HepG2 (cell line): Measurements from ENCODE around the gene SIT1. TPM values are rescaled to one million over a fixed set of nuclear protein-coding genes. Genes with fewer than 3 reads are reported as not detected.

Experiments used
- ATAC-seq: fragments of 200-7000 bp; cut with Tn5 transposase; 3 replicates; pipeline ENCODE4 v1.9.1; 2020; ENCODE audit warnings: mild to moderate bottlenecking, moderate library complexity
- BruUV-seq: library from RNA; stranded (reverse); fragments of 400-500 nt; replicated peaks from 2 replicates; lab custom pipeline; 2021; lab: Mats Ljungman, UMichigan
- CTCF ChIA-PET: fragments of 300-600 bp; formaldehyde crosslinking; extraction: SDS; loops from one replicate; lab custom pipeline; 2021; ENCODE audit warnings: low total read pairs, inconsistent platforms, low intra/inter-chr PET ratio; lab: Yijun Ruan, JAX
- POLR2A ChIA-PET: fragments of 350-600 bp; sonication (Branson Sonifier 250); formaldehyde crosslinking; loops from one replicate; lab custom pipeline; 2020; ENCODE audit warnings: antibody characterized with exemption, inconsistent platforms; lab: Yijun Ruan, JAX
- DNase-seq: peaks from one replicate; pipeline ENCODE4 v3.0.0-alpha.2; 2015; ENCODE audit warnings: low spot score
- FAIRE-seq: peaks from 3 replicates; lab custom pipeline; 2011; peaks lifted over from hg19 to GRCh38; lab: Jason Lieb, UNC
- H2AFZ ChIP-seq: one replicate; pipeline ENCODE4 v1.6.1; 2011; ENCODE audit warnings: low read length, inconsistent platforms
- H3K27ac ChIP-seq: fragments of 300-600 bp; 3 replicates; pipeline ENCODE4 v1.8.0; 2011; ENCODE audit warnings: mixed run types, mild to moderate bottlenecking, mixed read lengths, low read length, inconsistent platforms; ENCODE audit not compliant: insufficient read depth; ENCODE audit errors: extremely low read length
- H3K27me3 ChIP-seq, 2 experiments: fragments of 200-600 bp in 1 of 2; 2 replicates in 1 of 2; 3 replicates in 1 of 2; pipeline versions ENCODE4 v1.6.0 to v1.8.0; 2011; ENCODE audit warnings: low read length in 2 of 2, mild to moderate bottlenecking in 2 of 2, moderate library complexity in 2 of 2, inconsistent platforms in 1 of 2; ENCODE audit not compliant: insufficient read depth in 2 of 2, control insufficient read depth in 1 of 2
- H3K36me3 ChIP-seq, 2 experiments: fragments of 200-600 bp in 1 of 2; replicated peaks in 1 of 2; 2 replicates in 1 of 2; 3 replicates in 1 of 2; pipeline versions ENCODE4 v1.5.1 to v1.8.0; 2011; ENCODE audit warnings: low read length in 2 of 2, inconsistent platforms in 1 of 2; ENCODE audit not compliant: insufficient read depth in 2 of 2, control insufficient read depth in 1 of 2
- H3K4me1 ChIP-seq: 2 replicates; pipeline ENCODE4 v1.5.1; 2012; ENCODE audit warnings: low read length, inconsistent platforms; ENCODE audit not compliant: insufficient read depth
- H3K4me2 ChIP-seq: 2 replicates; pipeline ENCODE4 v1.6.0; 2011; ENCODE audit warnings: low read depth, low read length, inconsistent platforms
- H3K4me3 ChIP-seq, 3 experiments: fragments of 200-600 bp in 1 of 3; sonication (generic), shearing (Covaris generic) in 1 of 3; replicated peaks in 1 of 3; 2 replicates each; pipeline ENCODE4 v1.5.1; 2011 to 2016; ENCODE audit warnings: low read length in 3 of 3, inconsistent platforms in 2 of 3, low read depth in 2 of 3, mild to moderate bottlenecking in 2 of 3, control low read depth in 1 of 3, mixed read lengths in 1 of 3; ENCODE audit not compliant: insufficient read depth in 1 of 3
- H3K79me2 ChIP-seq: one replicate; pipeline ENCODE4 v1.6.1; 2011; ENCODE audit warnings: low read length, inconsistent platforms; ENCODE audit not compliant: insufficient read depth
- H3K9ac ChIP-seq: 2 replicates; pipeline ENCODE4 v1.6.0; 2011; ENCODE audit warnings: mild to moderate bottlenecking, low read depth, low read length, inconsistent platforms; ENCODE audit not compliant: insufficient read depth
- H3K9me3 ChIP-seq: 2 replicates; pipeline ENCODE4 v1.5.1; 2012; ENCODE audit warnings: mild to moderate bottlenecking, low read length
- H4K20me1 ChIP-seq: 2 replicates; pipeline ENCODE4 v1.6.0; 2011; ENCODE audit warnings: inconsistent platforms, mild to moderate bottlenecking, low read length, moderate library complexity; ENCODE audit not compliant: insufficient read depth
- ARID5B ChIP-seq: IDR thresholded peaks from 2 replicates; pipeline ENCODE4 v1.4.0; 2020; ENCODE audit warnings: mild to moderate bottlenecking, missing genetic modification reagents
- ARNTL ChIP-seq: sonication (generic); formaldehyde crosslinking; IDR thresholded peaks from 2 replicates; pipeline ENCODE4 v1.4.0; 2020; ENCODE audit warnings: mild to moderate bottlenecking, missing genetic modification reagents
- DNMT3B ChIP-seq: conservative IDR thresholded peaks from 2 replicates; pipeline ENCODE4 v1.6.1; 2016; ENCODE audit warnings: missing biosample characterization, control low read depth
- GLI4 ChIP-seq: sonication (generic); formaldehyde crosslinking; IDR thresholded peaks from 2 replicates; pipeline ENCODE4 v1.5.1; 2020; ENCODE audit warnings: missing genetic modification reagents, mild to moderate bottlenecking, moderate library complexity, borderline replicate concordance
- HMG20A ChIP-seq: IDR thresholded peaks from 2 replicates; pipeline ENCODE4 v1.6.1; 2016; ENCODE audit warnings: borderline replicate concordance
- HNRNPUL1 ChIP-seq: fragments of 200-400 bp; formaldehyde crosslinking; IDR thresholded peaks from 2 replicates; pipeline ENCODE4 v1.6.1; 2017; ENCODE audit warnings: low read depth, mild to moderate bottlenecking, low read length, moderate library complexity
- RFXANK ChIP-seq: IDR thresholded peaks from 2 replicates; pipeline ENCODE4 v1.6.1; 2016
- SMC3 ChIP-seq: IDR thresholded peaks from 2 replicates; pipeline ENCODE4 v1.6.1; 2011; ENCODE audit warnings: low read length, improper control_type of control experiment
- ZBTB34 ChIP-seq: sonication (generic); formaldehyde crosslinking; IDR thresholded peaks from 2 replicates; pipeline ENCODE4 v1.8.0; 2022; ENCODE audit warnings: mild to moderate bottlenecking, missing genetic modification reagents
- ZNF235 ChIP-seq: sonication (generic); formaldehyde crosslinking; IDR thresholded peaks from 2 replicates; pipeline ENCODE4 v1.8.1; 2023; ENCODE audit warnings: mild to moderate bottlenecking, missing genetic modification reagents, borderline replicate concordance
- ZNF33A ChIP-seq: sonication (generic); formaldehyde crosslinking; IDR thresholded peaks from 2 replicates; pipeline ENCODE4 v1.5.1; 2020; ENCODE audit warnings: missing genetic modification reagents, mild to moderate bottlenecking, moderate library complexity, borderline replicate concordance
- ZNF362 ChIP-seq: sonication (generic); formaldehyde crosslinking; IDR thresholded peaks from 2 replicates; pipeline ENCODE4 v1.4.0; 2020; ENCODE audit warnings: missing genetic modification reagents, mild to moderate bottlenecking, borderline replicate concordance
- WGBS: methylation state at CpG from one replicate; pipeline ENCODE4 v1.1.6; 2017; ENCODE audit warnings: low lambda C conversion rate; 5-methylcytosine and 5-hydroxymethylcytosine counted together
- in situ Hi-C: cut with HindIII; loops from 2 replicates; pipeline ENCODE4 v1.10.0; 2017; ENCODE audit warnings: low pct_unique_long_range_greater_than_20kb; ENCODE audit not compliant: extremely low pct_ligation_motif_present
- intact Hi-C: fragments of 100-400 bp; cut with micrococcal nuclease; formaldehyde crosslinking; loops from one replicate; pipeline ENCODE4 v1.10.0; 2022; ENCODE audit not compliant: unreplicated experiment
- polyA plus RNA-seq, 8 experiments: library from polyadenylated mRNA; depleted of rRNA in 3 of 8; stranded (reverse) in 7 of 8; unstranded in 1 of 8; fragments of >200 nt; fragmentation: Illumina TruSeq in 4 of 8; extraction: Trizol in 4 of 8; gene quantifications; 2 replicates each; pipeline versions ENCODE4 v1.2.1 to v1.2.3, GENCODE V29; 2011 to 2016; ENCODE audit warnings: low read depth in 4 of 8, missing spikeins in 1 of 8, mixed read lengths in 1 of 8; ENCODE audit not compliant: insufficient read depth in 1 of 8
- total RNA-seq, 5 experiments: library from RNA; depleted of rRNA; stranded (reverse); fragments of >200 nt; fragmentation: Illumina TruSeq; extraction: Trizol; gene quantifications; 2 replicates each; pipeline ENCODE4 v1.2.3, GENCODE V29; 2016; ENCODE audit warnings: low read depth in 1 of 5

SIT1 gene
- total and polyA plus RNA-seq, 2 of the 13 experiments (the other 11 are each of a cell fraction or from before 2014, with no cell fraction given): 0.09 to 6.7 TPM

- intact Hi-C loops: no loop called here
- no peak overlapping the region for H2AFZ ChIP-seq
- CTCF ChIA-PET: no interaction called here
- H3K4me1 ChIP-seq: peaks cover 7% of the 10 kb centered on the region; the same call in 1 of the 2 replicates
- no peak overlapping the region for H3K9ac ChIP-seq
- BruUV-seq: no TSS peak
- H3K4me2 ChIP-seq: no peak overlapping the region
- H3K36me3 ChIP-seq: no peaks in the 10 kb centered on the region
- H4K20me1 ChIP-seq: no peaks in the 10 kb centered on the region
- H3K27me3 ChIP-seq: no peaks in the 10 kb centered on the region; a peak in 1 of 5 replicates
- ATAC-seq: no peak
- no peaks in the 10 kb centered on the region for H3K79me2 ChIP-seq
- no peak overlapping the region for H3K4me3 ChIP-seq
- no peak for FAIRE-seq
- POLR2A ChIA-PET: no interaction called here
- no peak overlapping the region for H3K27ac ChIP-seq
- no peaks in the 10 kb centered on the region for H3K9me3 ChIP-seq
- TF ChIP-seq DNMT3B (CRISPR knock-in tag): no peak
- TF ChIP-seq ZNF362: no peak
- TF ChIP-seq SMC3: no peak
- no peak for TF ChIP-seq ARNTL (CRISPR knock-in tag)
- no peak for TF ChIP-seq RFXANK (CRISPR knock-in tag)
- TF ChIP-seq ZBTB34: no peak
- no peak for TF ChIP-seq HMG20A (CRISPR knock-in tag)
- no peak for TF ChIP-seq GLI4 (CRISPR knock-in tag)
- TF ChIP-seq ARID5B (CRISPR knock-in tag): no peak
- no peak for TF ChIP-seq HNRNPUL1
- no peak for TF ChIP-seq ZNF33A (CRISPR knock-in tag)
- TF ChIP-seq ZNF235 (CRISPR knock-in tag): no peak
- DNase-seq: no peak
- 59% methylated on average over 9 of the region's 9 CpGs for WGBS
- in situ Hi-C loops: no loop called here
Measured at GRCh38 chr9:35636135-35636876, 14.4 kb downstream of the SIT1 start.
